Measurements from ENCODE around the gene AHI1. TPM values are rescaled to one million over a fixed set of nuclear protein-coding genes. Genes with fewer than 3 reads are reported as not detected.

The AHI1 gene
- total and polyA plus RNA-seq, 2 of the 13 experiments (the other 11 are each of a cell fraction or from before 2014, with no cell fraction given), result 7.2 to 18.6 TPM

GRCh38 chr6:135390458-135390857 is 107.1 kb downstream of the AHI1 start (continued):
- TF ChIP-seq RBAK (CRISPR knock-in tag; IDR thresholded peaks at IDR 0.05) (no peak), ZMAT3 (CRISPR knock-in tag; conservative IDR thresholded peaks at IDR 0.05) (no peak), ZBTB21 (CRISPR knock-in tag; IDR thresholded peaks at IDR 0.05) (no peak), SIN3A (IDR thresholded peaks at IDR 0.05; ENCODE audit: borderline replicate concordance, low read depth, low read length) (no peak), HDAC6 (IDR thresholded peaks at IDR 0.05; ENCODE audit: low read depth, low read length) (no peak), ARNT2 (CRISPR knock-in tag; IDR thresholded peaks at IDR 0.05; ENCODE audit: low read depth) (no peak)

DNA sequence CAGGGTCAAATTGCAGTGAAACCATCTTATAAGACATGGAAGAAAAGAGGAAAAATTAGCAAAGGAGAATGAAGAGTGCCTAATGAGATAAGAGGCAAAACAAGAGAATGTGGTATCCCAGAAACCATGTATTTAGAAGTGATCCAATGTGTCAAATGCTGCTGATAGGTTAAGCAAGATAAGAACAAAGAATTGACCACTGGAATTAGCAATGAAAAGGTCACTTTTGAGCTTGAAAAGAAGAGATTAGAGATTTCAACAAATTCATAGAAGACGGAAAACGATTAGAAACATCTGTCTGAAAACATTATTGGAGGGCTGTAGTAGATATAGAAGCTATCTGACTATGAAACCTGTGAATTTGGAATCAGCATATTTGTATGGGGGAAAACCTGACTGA is 112.2 kb downstream of the AHI1 start:
- no peaks in the 10 kb centered on the region for H3K79me2 ChIP-seq (ENCODE audit: insufficient read depth, low read length)
- DNase-seq (ENCODE audit: low spot score) (no peak), FAIRE-seq (no peak), ATAC-seq (no peak)
- no peak overlapping the region for H3K4me3 ChIP-seq (replicated peaks in 1 of 3; ENCODE audit: insufficient read depth in 1 of 3, low read depth in 2 of 3, low read length in 3 of 3)
- H3K4me1 ChIP-seq (ENCODE audit: insufficient read depth, low read length), result no peaks in the 10 kb centered on the region
- BruUV-seq (replicated peaks), result no TSS peak
- in situ Hi-C loops (cut with HindIII; ENCODE audit: extremely low pct_ligation_motif_present, low pct_unique_long_range_greater_than_20kb) (no loop called here), intact Hi-C loops (cut with micrococcal nuclease; ENCODE audit: unreplicated experiment) (no loop called here)
- H3K27me3 ChIP-seq (ENCODE audit: control insufficient read depth in 1 of 2, insufficient read depth in 2 of 2, low read length in 2 of 2), result no peaks in the 10 kb centered on the region
- no peaks in the 10 kb centered on the region for H4K20me1 ChIP-seq (ENCODE audit: insufficient read depth, low read length)
- POLR2A ChIA-PET, result no interaction called here
- no peak overlapping the region for H2AFZ ChIP-seq (ENCODE audit: low read length)
- no peak overlapping the region for H3K9ac ChIP-seq (ENCODE audit: insufficient read depth, low read depth, low read length)
- H3K4me2 ChIP-seq (ENCODE audit: low read depth, low read length), result no peak overlapping the region
- no peak overlapping the region for H3K27ac ChIP-seq (ENCODE audit: extremely low read length, insufficient read depth, low read length)
- CTCF ChIA-PET (ENCODE audit: low intra/inter-chr PET ratio, low total read pairs), result no interaction called here
- TF ChIP-seq THYN1 (CRISPR knock-in tag; IDR thresholded peaks at IDR 0.05; ENCODE audit: borderline replicate concordance, low read depth) (no peak), ATF1 (CRISPR knock-in tag; IDR thresholded peaks at IDR 0.05) (no peak), HNRNPK (IDR thresholded peaks at IDR 0.05; ENCODE audit: low read depth, low read length, poor library complexity, severe bottlenecking) (no peak), FOXK2 (IDR thresholded peaks at IDR 0.05) (no peak)
- TF ChIP-seq, protein P1, sequence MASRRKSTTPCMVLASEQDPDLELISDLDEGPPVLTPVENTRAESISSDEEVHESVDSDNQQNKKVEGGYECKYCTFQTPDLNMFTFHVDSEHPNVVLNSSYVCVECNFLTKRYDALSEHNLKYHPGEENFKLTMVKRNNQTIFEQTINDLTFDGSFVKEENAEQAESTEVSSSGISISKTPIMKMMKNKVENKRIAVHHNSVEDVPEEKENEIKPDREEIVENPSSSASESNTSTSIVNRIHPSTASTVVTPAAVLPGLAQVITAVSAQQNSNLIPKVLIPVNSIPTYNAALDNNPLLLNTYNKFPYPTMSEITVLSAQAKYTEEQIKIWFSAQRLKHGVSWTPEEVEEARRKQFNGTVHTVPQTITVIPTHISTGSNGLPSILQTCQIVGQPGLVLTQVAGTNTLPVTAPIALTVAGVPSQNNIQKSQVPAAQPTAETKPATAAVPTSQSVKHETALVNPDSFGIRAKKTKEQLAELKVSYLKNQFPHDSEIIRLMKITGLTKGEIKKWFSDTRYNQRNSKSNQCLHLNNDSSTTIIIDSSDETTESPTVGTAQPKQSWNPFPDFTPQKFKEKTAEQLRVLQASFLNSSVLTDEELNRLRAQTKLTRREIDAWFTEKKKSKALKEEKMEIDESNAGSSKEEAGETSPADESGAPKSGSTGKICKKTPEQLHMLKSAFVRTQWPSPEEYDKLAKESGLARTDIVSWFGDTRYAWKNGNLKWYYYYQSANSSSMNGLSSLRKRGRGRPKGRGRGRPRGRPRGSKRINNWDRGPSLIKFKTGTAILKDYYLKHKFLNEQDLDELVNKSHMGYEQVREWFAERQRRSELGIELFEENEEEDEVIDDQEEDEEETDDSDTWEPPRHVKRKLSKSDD (CRISPR knock-in tag; IDR thresholded peaks at IDR 0.05; ENCODE audit: low read depth), result no peak
- WGBS (ENCODE audit: low lambda C conversion rate), result 74% methylated on average over 2 of the region's 2 CpGs
- H3K9me3 ChIP-seq (ENCODE audit: low read length), result no peaks in the 10 kb centered on the region
- H3K36me3 ChIP-seq (replicated peaks in 1 of 2; ENCODE audit: control insufficient read depth in 1 of 2, insufficient read depth in 2 of 2, low read length in 2 of 2), result no peaks in the 10 kb centered on the region
